Measurements from ENCODE around the gene ADCY3.

DNA sequence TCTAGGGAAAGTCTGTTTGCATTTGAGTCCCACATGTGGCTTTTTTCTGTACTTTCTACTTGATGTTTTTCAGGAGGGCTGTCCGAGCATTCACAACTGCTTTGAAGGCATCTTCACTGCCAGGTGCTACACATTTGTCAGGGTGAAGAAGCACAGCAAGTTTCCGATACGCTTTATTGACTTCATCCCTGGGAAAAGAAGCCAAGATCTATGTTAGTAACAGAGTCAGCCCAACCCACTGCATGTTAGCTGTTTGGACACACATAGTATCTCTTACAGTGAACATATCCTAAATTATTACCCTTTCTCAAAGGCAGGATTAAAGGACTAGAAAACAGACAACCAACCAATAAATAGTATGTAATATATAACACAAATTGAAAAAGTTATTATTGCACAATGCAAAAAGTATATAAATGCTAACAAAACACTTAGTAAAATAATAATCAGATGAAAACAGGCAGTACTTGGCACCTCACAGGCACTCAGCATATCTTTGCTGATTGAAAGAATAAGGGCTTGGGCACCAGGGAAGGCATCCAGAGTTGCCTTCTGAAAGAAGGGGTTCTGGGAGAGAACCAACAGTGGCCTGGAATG lies 27.6 kb upstream of the ADCY3 start:
- TF ChIP-seq CTCF (conservative IDR thresholded peaks at IDR 0.05 in 1 of 2, IDR thresholded peaks at IDR 0.05 in 1 of 2; ENCODE audit: extremely low read depth in 1 of 2, insufficient read depth in 1 of 2, low read depth in 1 of 2, low read length in 2 of 2) (no peak), EZH2 (IDR thresholded peaks at IDR 0.05; ENCODE audit: borderline replicate concordance, low read length) (no peak)
